ENCODE measurements around the gene CAMTA1. TPM values are rescaled to one million over a fixed set of nuclear protein-coding genes. Genes with fewer than 3 reads are reported as not detected.

CAMTA1 gene
- total RNA-seq, 1 experiment from 2014 or later: 85.2 TPM

- CTCF ChIA-PET: no interaction called here
- DNase-seq (ENCODE audit: low spot score): no peak
- POLR2A ChIA-PET (ENCODE audit: low non-redundant PET): no interaction called here
These were observed 677.4 kb downstream of the CAMTA1 start for GRCh38 chr1:7462617-7463016.

GRCh38 chr1:7463526-7463925 is 678.3 kb downstream of the CAMTA1 start:
- ChIA-PET POLR2A (ENCODE audit: low non-redundant PET) (no interaction called here), CTCF (no interaction called here)
- no peak for DNase-seq (ENCODE audit: low spot score)
- H3K27ac ChIP-seq (ENCODE audit: low read depth, low read length, poor library complexity, severe bottlenecking): no peak overlapping the region
- H3K9me3 ChIP-seq (ENCODE audit: low read depth, low read length, poor library complexity, severe bottlenecking): no peaks in the 10 kb centered on the region
- BruUV-seq (replicated peaks): no TSS peak
- H3K4me3 ChIP-seq (ENCODE audit: low read depth, low read length, poor library complexity, severe bottlenecking): no peak overlapping the region
- TF ChIP-seq EZH2 (IDR thresholded peaks at IDR 0.05; ENCODE audit: borderline replicate concordance, low read depth, low read length, poor library complexity, severe bottlenecking) (no peak), CTCF (conservative IDR thresholded peaks at IDR 0.05; ENCODE audit: low read depth, low read length) (no peak)
- H3K36me3 ChIP-seq (ENCODE audit: insufficient read depth, low read length, poor library complexity, severe bottlenecking): no peaks in the 10 kb centered on the region
- intact Hi-C loops (cut with micrococcal nuclease; ENCODE audit: unreplicated experiment): no loop called here
- H3K27me3 ChIP-seq (replicated peaks; ENCODE audit: insufficient read depth, low read depth, low read length, poor library complexity): no peaks in the 10 kb centered on the region
- H3K4me1 ChIP-seq (ENCODE audit: insufficient read depth, low read length, poor library complexity, severe bottlenecking): peaks cover 9% of the 10 kb centered on the region

More at GRCh38 chr1:7462617-7463016, 677.4 kb downstream of the CAMTA1 start:
- H3K27me3 ChIP-seq (replicated peaks; ENCODE audit: insufficient read depth, low read depth, low read length, poor library complexity): no peaks in the 10 kb centered on the region
- BruUV-seq (replicated peaks): no TSS peak
- TF ChIP-seq EZH2 (IDR thresholded peaks at IDR 0.05; ENCODE audit: borderline replicate concordance, low read depth, low read length, poor library complexity, severe bottlenecking) (no peak), CTCF (conservative IDR thresholded peaks at IDR 0.05; ENCODE audit: low read depth, low read length) (no peak)
- H3K27ac ChIP-seq (ENCODE audit: low read depth, low read length, poor library complexity, severe bottlenecking): no peak overlapping the region
- intact Hi-C loops (cut with micrococcal nuclease; ENCODE audit: unreplicated experiment): no loop called here
- H3K4me1 ChIP-seq (ENCODE audit: insufficient read depth, low read length, poor library complexity, severe bottlenecking): peaks cover 9% of the 10 kb centered on the region
- no peaks in the 10 kb centered on the region for H3K9me3 ChIP-seq (ENCODE audit: low read depth, low read length, poor library complexity, severe bottlenecking)
- no peaks in the 10 kb centered on the region for H3K36me3 ChIP-seq (ENCODE audit: insufficient read depth, low read length, poor library complexity, severe bottlenecking)
- no peak overlapping the region for H3K4me3 ChIP-seq (ENCODE audit: low read depth, low read length, poor library complexity, severe bottlenecking)

- Histone ChIP-seq H3K9me3 (ENCODE audit: low read depth, low read length, poor library complexity, severe bottlenecking) (no peaks in the 10 kb centered on the region), H3K36me3 (ENCODE audit: insufficient read depth, low read length, poor library complexity, severe bottlenecking) (no peaks in the 10 kb centered on the region), H3K4me3 (ENCODE audit: low read depth, low read length, poor library complexity, severe bottlenecking) (no peak overlapping the region), H3K4me1 (ENCODE audit: insufficient read depth, low read length, poor library complexity, severe bottlenecking) (peaks cover 9% of the 10 kb centered on the region), H3K27ac (ENCODE audit: low read depth, low read length, poor library complexity, severe bottlenecking) (no peak overlapping the region), H3K27me3 (replicated peaks; ENCODE audit: insufficient read depth, low read depth, low read length, poor library complexity) (no peaks in the 10 kb centered on the region)
- no TSS peak for BruUV-seq (replicated peaks)
- intact Hi-C loops (cut with micrococcal nuclease; ENCODE audit: unreplicated experiment): no loop called here
- CTCF ChIA-PET: no interaction called here
- no peak for DNase-seq (ENCODE audit: low spot score)
- POLR2A ChIA-PET (ENCODE audit: low non-redundant PET): no interaction called here
- TF ChIP-seq EZH2 (IDR thresholded peaks at IDR 0.05; ENCODE audit: borderline replicate concordance, low read depth, low read length, poor library complexity, severe bottlenecking) (no peak), CTCF (conservative IDR thresholded peaks at IDR 0.05; ENCODE audit: low read depth, low read length) (no peak)
These were observed 679.5 kb downstream of the CAMTA1 start for GRCh38 chr1:7464736-7465135.

All from A673 (cell line).